H1 (cell line): ENCODE data around the gene TGFBRAP1. TPM values are rescaled to one million over a fixed set of nuclear protein-coding genes. Genes with fewer than 3 reads are reported as not detected.

Experiments used
- CTCF ChIA-PET: fragments of 300-600 bp; sonication (Branson Sonifier 250); formaldehyde crosslinking; loops from one replicate; lab custom pipeline; 2021; ENCODE audit not compliant: partially characterized antibody; lab: Charles Lee
- POLR2A ChIA-PET: fragments of 300-600 bp; sonication (Branson Sonifier 250); formaldehyde crosslinking; loops from one replicate; lab custom pipeline; 2021; ENCODE audit warnings: inconsistent platforms; ENCODE audit not compliant: partially characterized antibody; lab: Charles Lee
- DNase-seq, 2 experiments: peaks; one replicate each; pipeline versions ENCODE4 v3.0.0 to v3.0.0-alpha.2; 2010 to 2022; ENCODE audit warnings: low spot score in 2 of 2, low read depth in 1 of 2, mixed read lengths in 1 of 2
- FAIRE-seq: peaks from 2 replicates; lab custom pipeline; 2011; peaks lifted over from hg19 to GRCh38; lab: Jason Lieb, UNC
- H2AFZ ChIP-seq: 2 replicates; pipeline ENCODE4 v1.8.1; 2012; ENCODE audit warnings: low read length, inconsistent platforms
- H2AK5ac ChIP-seq: 2 replicates; pipeline ENCODE4 v1.6.1; 2013; ENCODE audit warnings: low read depth, low read length
- H2BK120ac ChIP-seq: replicated peaks from 2 replicates; pipeline ENCODE3; 2013; ENCODE audit warnings: low read depth, low read length, inconsistent platforms
- H2BK12ac ChIP-seq: 2 replicates; pipeline ENCODE4 v1.6.1; 2013; ENCODE audit warnings: low read depth, low read length
- H2BK15ac ChIP-seq: 2 replicates; pipeline ENCODE4 v1.6.1; 2013; ENCODE audit warnings: low read length
- H2BK20ac ChIP-seq: 2 replicates; pipeline ENCODE4 v1.6.1; 2013; ENCODE audit warnings: low read length
- H2BK5ac ChIP-seq: 2 replicates; pipeline ENCODE4 v1.6.1; 2013; ENCODE audit warnings: low read depth, low read length
- H3K14ac ChIP-seq: 2 replicates; pipeline ENCODE4 v1.6.1; 2013; ENCODE audit warnings: inconsistent platforms; ENCODE audit not compliant: insufficient read length
- H3K18ac ChIP-seq: 2 replicates; pipeline ENCODE4 v1.6.1; 2013; ENCODE audit warnings: low read length; ENCODE audit errors: extremely low read depth
- H3K23ac ChIP-seq: 2 replicates; pipeline ENCODE4 v1.6.1; 2013; ENCODE audit warnings: inconsistent platforms; ENCODE audit not compliant: insufficient read length
- H3K23me2 ChIP-seq: 2 replicates; pipeline ENCODE4 v1.6.1; 2013; ENCODE audit warnings: low read depth, low read length
- H3K27ac ChIP-seq: 2 replicates; pipeline ENCODE4 v1.6.1; 2011; ENCODE audit warnings: low read depth, low read length, inconsistent platforms
- H3K27me3 ChIP-seq, 4 experiments: replicated peaks in 1 of 4; 1 replicate in 1 of 4; 2 replicates in 3 of 4; pipeline versions ENCODE4 v1.6.1 to v1.8.1; 2011 to 2013; ENCODE audit warnings: low read length in 3 of 4, mild to moderate bottlenecking in 3 of 4, inconsistent platforms in 2 of 4, mixed read lengths in 2 of 4, moderate library complexity in 1 of 4; ENCODE audit not compliant: control insufficient read depth in 3 of 4, insufficient read depth in 3 of 4; ENCODE audit errors: extremely low read depth in 1 of 4
- H3K36me3 ChIP-seq, 4 experiments: 2 replicates each; pipeline versions ENCODE4 v1.6.1 to v1.8.1; 2011 to 2013; ENCODE audit warnings: mild to moderate bottlenecking in 4 of 4, low read length in 3 of 4, moderate library complexity in 2 of 4, control low read depth in 1 of 4, inconsistent platforms in 1 of 4; ENCODE audit not compliant: insufficient read depth in 4 of 4, control insufficient read depth in 2 of 4
- H3K4ac ChIP-seq: replicated peaks from 2 replicates; pipeline ENCODE3; 2013; ENCODE audit warnings: low read length, low read depth, mixed read lengths, inconsistent platforms; ENCODE audit not compliant: insufficient read length
- H3K4me1 ChIP-seq, 4 experiments: replicated peaks in 1 of 4; 1 replicate in 1 of 4; 2 replicates in 3 of 4; pipeline versions ENCODE4 v1.6.1 to v1.8.1; 2011 to 2013; ENCODE audit warnings: low read length in 3 of 4, inconsistent platforms in 2 of 4, mixed read lengths in 1 of 4; ENCODE audit not compliant: insufficient read depth in 4 of 4, control insufficient read depth in 3 of 4
- H3K4me2 ChIP-seq, 2 experiments: 2 replicates each; pipeline versions ENCODE4 v1.6.1 to v1.8.1; 2011 to 2013; ENCODE audit warnings: low read depth in 2 of 2, low read length in 2 of 2, control low read depth in 1 of 2, inconsistent platforms in 1 of 2, mild to moderate bottlenecking in 1 of 2; ENCODE audit not compliant: insufficient read depth in 1 of 2
- H3K4me3 ChIP-seq, 4 experiments: fragments of 200-600, 300-600 bp in 1 of 4; sonication (generic), shearing (Covaris generic), sonication (Bioruptor Twin) in 1 of 4; 2 replicates each; pipeline versions ENCODE4 v1.5.1 to v1.8.1; 2011 to 2016; ENCODE audit warnings: low read length in 4 of 4, low read depth in 3 of 4, control low read depth in 2 of 4, inconsistent platforms in 2 of 4, mild to moderate bottlenecking in 2 of 4, mixed read lengths in 1 of 4, moderate library complexity in 1 of 4; ENCODE audit not compliant: insufficient read depth in 2 of 4; ENCODE audit errors: extremely low read depth in 1 of 4
- H3K56ac ChIP-seq: replicated peaks from 2 replicates; pipeline ENCODE3; 2013; ENCODE audit warnings: low read depth, mild to moderate bottlenecking, mixed read lengths, low read length, inconsistent platforms; ENCODE audit not compliant: insufficient read length
- H3K79me1 ChIP-seq: 2 replicates; pipeline ENCODE4 v1.6.1; 2013; ENCODE audit warnings: low read depth, low read length, control low read depth
- H3K79me2 ChIP-seq, 2 experiments: 2 replicates each; pipeline versions ENCODE4 v1.6.1 to v1.8.1; 2012 to 2013; ENCODE audit warnings: low read length in 2 of 2, mild to moderate bottlenecking in 2 of 2, inconsistent platforms in 1 of 2; ENCODE audit not compliant: insufficient read depth in 2 of 2, control insufficient read depth in 1 of 2
- H3K9ac ChIP-seq, 4 experiments: replicated peaks in 1 of 4; 1 replicate in 1 of 4; 2 replicates in 3 of 4; pipeline versions ENCODE4 v1.6.1 to v1.8.1; 2011 to 2013; ENCODE audit warnings: low read depth in 3 of 4, low read length in 3 of 4, control low read depth in 2 of 4, mild to moderate bottlenecking in 2 of 4, moderate library complexity in 2 of 4, inconsistent platforms in 1 of 4; ENCODE audit errors: extremely low read depth in 1 of 4
- H3K9me3 ChIP-seq, 2 experiments: 2 replicates each; pipeline versions ENCODE4 v1.6.1 to v1.8.1; 2012 to 2013; ENCODE audit warnings: mild to moderate bottlenecking in 2 of 2, moderate library complexity in 2 of 2, control low read depth in 1 of 2, inconsistent platforms in 1 of 2, low read depth in 1 of 2, low read length in 1 of 2, mixed read lengths in 1 of 2; ENCODE audit not compliant: insufficient read depth in 2 of 2
- H4K20me1 ChIP-seq, 2 experiments: replicated peaks in 1 of 2; 2 replicates each; pipeline versions ENCODE3 to v1.8.1; 2011 to 2013; ENCODE audit warnings: inconsistent platforms in 2 of 2, low read length in 2 of 2, mild to moderate bottlenecking in 1 of 2; ENCODE audit not compliant: insufficient read depth in 2 of 2, control insufficient read depth in 1 of 2
- H4K5ac ChIP-seq: 2 replicates; pipeline ENCODE4 v1.6.1; 2013; ENCODE audit warnings: low read length, low read depth, mixed read lengths, inconsistent platforms; ENCODE audit not compliant: insufficient read length
- H4K8ac ChIP-seq: 2 replicates; pipeline ENCODE4 v1.8.0; 2013; ENCODE audit warnings: mild to moderate bottlenecking, moderate library complexity, low read length, inconsistent platforms; ENCODE audit not compliant: insufficient read depth; ENCODE audit errors: extremely low read depth
- H4K91ac ChIP-seq: replicated peaks from 2 replicates; pipeline ENCODE3; 2013; ENCODE audit warnings: low read length, mixed read lengths, inconsistent platforms; ENCODE audit not compliant: insufficient read length
- CBX8 ChIP-seq: fragments of 300-800, 300-1000 bp; sonication (generic); IDR thresholded peaks from 2 replicates; pipeline ENCODE4 v1.7.1; 2016; ENCODE audit warnings: low read depth, low read length, borderline replicate concordance
- EZH2 ChIP-seq: fragments of 200-600 bp; sonication (generic); IDR thresholded peaks from 2 replicates; pipeline ENCODE4 v1.7.1; 2012; ENCODE audit warnings: low read depth, mild to moderate bottlenecking, moderate library complexity, low read length, inconsistent platforms; ENCODE audit not compliant: severe bottlenecking
- GTF2F1 ChIP-seq: IDR thresholded peaks from 2 replicates; pipeline ENCODE4 v1.6.1; 2012; ENCODE audit warnings: low read depth, low read length, improper control_type of control experiment, borderline replicate concordance
- HDAC2 ChIP-seq, 2 experiments: fragments of 300-600 bp in 1 of 2; sonication (generic) in 1 of 2; IDR thresholded peaks; 2 replicates each; pipeline ENCODE4 v1.6.1; 2011 to 2012; ENCODE audit warnings: low read depth in 2 of 2, low read length in 2 of 2, mild to moderate bottlenecking in 2 of 2, moderate library complexity in 2 of 2, borderline replicate concordance in 1 of 2, inconsistent platforms in 1 of 2
- KDM5A ChIP-seq: fragments of 200-600 bp; IDR thresholded peaks from 2 replicates; pipeline ENCODE4 v1.7.1; 2012; ENCODE audit warnings: mild to moderate bottlenecking, low read length, inconsistent platforms, mixed read lengths
- POLR2AphosphoS5 ChIP-seq: IDR thresholded peaks from 2 replicates; pipeline ENCODE4 v1.6.1; 2011; ENCODE audit warnings: low read depth, low read length
- RAD21 ChIP-seq, 2 experiments: IDR thresholded peaks in 1 of 2; conservative IDR thresholded peaks in 1 of 2; 2 replicates each; pipeline ENCODE4 v1.6.1; 2011; ENCODE audit warnings: low read depth in 2 of 2, low read length in 2 of 2, improper control_type of control experiment in 1 of 2, inconsistent platforms in 1 of 2, mild to moderate bottlenecking in 1 of 2, moderate library complexity in 1 of 2
- SIX5 ChIP-seq: IDR thresholded peaks from 2 replicates; pipeline ENCODE4 v1.6.1; 2011; ENCODE audit warnings: mild to moderate bottlenecking, low read depth, low read length
- WGBS, 2 experiments: shearing (Covaris generic) in 1 of 2; methylation state at CpG; one replicate each; pipeline versions ENCODE4 v1.1.6 to v1.1.7; 2013 to 2015; ENCODE audit warnings: low lambda C conversion rate in 2 of 2, mixed read lengths in 2 of 2, inconsistent platforms in 1 of 2, low coverage in 1 of 2, missing lambda C conversion rate in 1 of 2; ENCODE audit not compliant: insufficient replicate concordance in 2 of 2, insufficient coverage in 1 of 2, insufficient read length in 1 of 2; ENCODE audit errors: extremely low coverage in 1 of 2, missing lambda C conversion rate in 1 of 2; 5-methylcytosine and 5-hydroxymethylcytosine counted together
- polyA plus RNA-seq, 7 experiments: library from polyadenylated mRNA; depleted of rRNA in 3 of 7; stranded (reverse) in 5 of 7; unstranded in 2 of 7; fragments of >200 nt in 5 of 7; fragments of 200-250 nt in 2 of 7; gene quantifications; 1 replicate in 5 of 7; 2 replicates in 1 of 7; 4 replicates in 1 of 7; pipeline versions ENCODE4 v1.2.1 to v1.2.3, GENCODE V29; 2011 to 2013; ENCODE audit warnings: missing spikeins in 2 of 7, mixed read lengths in 2 of 7
- total RNA-seq: library from RNA; stranded (reverse); fragmentation: NEBNext Ultra II Directional; extraction: Animal tissue kit (Norgen Biotek cat#: 25700); gene quantifications from 2 replicates; pipeline ENCODE4 v1.2.1, GENCODE V29; 2021

Gene TGFBRAP1
- total and polyA plus RNA-seq, 2 of the 8 experiments (the other 6 are each of a cell fraction or from before 2014, with no cell fraction given) = 11.2 to 20.2 TPM

- Histone ChIP-seq H3K9ac (no peak overlapping the region), H2AFZ (no peak overlapping the region), H3K27ac (no peak overlapping the region), H3K18ac (no peak overlapping the region), H2BK5ac (no peak overlapping the region), H4K20me1 (no peaks in the 10 kb centered on the region), H3K9me3 (no peaks in the 10 kb centered on the region), H3K4ac (no peak overlapping the region), H2BK12ac (no peak overlapping the region), H3K4me1 (no peaks in the 10 kb centered on the region; a peak in 2 of 7 replicates), H4K8ac (no peak overlapping the region), H2BK120ac (no peak overlapping the region), H4K91ac (no peak overlapping the region), H3K79me1 (no peaks in the 10 kb centered on the region), H2AK5ac (no peak overlapping the region), H3K27me3 (no peaks in the 10 kb centered on the region), H3K4me3 (no peak overlapping the region), H3K4me2 (no peak overlapping the region), H4K5ac (no peak overlapping the region), H3K14ac (no peak overlapping the region), H3K56ac (no peak overlapping the region), H2BK15ac (no peak overlapping the region), H3K36me3 (peaks cover 0 to 19% (median 1%) of the 10 kb centered on the region in 4 experiments; a peak in 4 of 8 replicates), H2BK20ac (no peak overlapping the region), H3K23me2 (no peaks in the 10 kb centered on the region), H3K23ac (no peak overlapping the region), H3K79me2 (no peaks in the 10 kb centered on the region)
- whole genome bisulfite sequencing, 2 experiments = 94% methylated on average over 11 of the region's 11 CpGs; no CpG with 5 or more reads in 1 of the 2 experiments
- FAIRE-seq (no peak), DNase-seq (no peak)
- TF ChIP-seq KDM5A (no peak), HDAC2 (IDR thresholded peaks at IDR 0.05; ENCODE audit: borderline replicate concordance in 1 of 2, low read depth in 2 of 2, low read length in 2 of 2) (no peak), CBX8 (no peak), POLR2AphosphoS5 (no peak), EZH2 (no peak), GTF2F1 (no peak), RAD21 (IDR thresholded peaks at IDR 0.05 in 1 of 2, conservative IDR thresholded peaks at IDR 0.05 in 1 of 2; ENCODE audit: low read depth in 2 of 2, low read length in 2 of 2) (no peak), SIX5 (no peak)
- ChIA-PET POLR2A (interaction anchor here (0.8 to 1.0 kb wide), 2 partner anchors 9 to 16 kb away, joined by 3 to 4 read pairs; no protein-coding TSS in a partner anchor), CTCF (interaction anchor here (0.5 to 6.6 kb wide), 2 partner anchors 144 to 198 kb away, joined by 3 to 67 read pairs; no protein-coding TSS in a partner anchor)
Measured at GRCh38 chr2:105376010-105376409, 46.5 kb upstream of the TGFBRAP1 start.
